Smooth muscle cell (in vitro differentiated cells): ENCODE measurements around the gene EXOC2. TPM values are rescaled to one million over a fixed set of nuclear protein-coding genes. Genes with fewer than 3 reads are reported as not detected.
"Not testable (repeated sequence)": the region's sequence is repeated elsewhere in the genome, so short reads cannot be mapped to it uniquely, and the experiment has no call there.

Experiments
- DNase-seq: peaks from one replicate; lab custom pipeline; 2025; ENCODE audit not compliant: unreplicated experiment; lab: John Stamatoyannopoulos, UW
- H2AFZ ChIP-seq: fragments of 200-600 bp; sonication (generic); 2 replicates; pipeline ENCODE4 v1.6.0; 2016; ENCODE audit warnings: antibody characterized with exemption, low read depth, mild to moderate bottlenecking
- H3F3A ChIP-seq: fragments of 200-600 bp; sonication (generic); 2 replicates; pipeline ENCODE4 v1.6.0; 2017; ENCODE audit warnings: antibody characterized with exemption, low read depth
- H3K27ac ChIP-seq: fragments of 200-600 bp; sonication (generic); 2 replicates; pipeline ENCODE4 v1.5.1; 2016; ENCODE audit warnings: low read depth, mild to moderate bottlenecking
- H3K27me3 ChIP-seq: fragments of 200-600 bp; sonication (generic); 2 replicates; pipeline ENCODE4 v1.6.1; 2016; ENCODE audit warnings: low read depth, mild to moderate bottlenecking
- H3K36me3 ChIP-seq: fragments of 200-600 bp; sonication (generic); 2 replicates; pipeline ENCODE4 v1.5.1; 2016; ENCODE audit warnings: low read depth
- H3K4me1 ChIP-seq: fragments of 200-600 bp; sonication (generic); 2 replicates; pipeline ENCODE4 v1.5.1; 2016; ENCODE audit warnings: low read depth
- H3K4me2 ChIP-seq: fragments of 200-600 bp; sonication (generic); 2 replicates; pipeline ENCODE4 v1.6.0; 2016; ENCODE audit warnings: mild to moderate bottlenecking
- H3K4me3 ChIP-seq: fragments of 200-600 bp; sonication (generic); 2 replicates; pipeline ENCODE4 v1.5.1; 2016; ENCODE audit warnings: mild to moderate bottlenecking
- H3K79me2 ChIP-seq: fragments of 200-600 bp; sonication (generic); 2 replicates; pipeline ENCODE4 v1.6.0; 2016; ENCODE audit warnings: low read depth, mild to moderate bottlenecking
- H3K9ac ChIP-seq: fragments of 200-600 bp; sonication (generic); 2 replicates; pipeline ENCODE4 v1.6.0; 2016; ENCODE audit warnings: low read depth
- H3K9me3 ChIP-seq: fragments of 200-600 bp; sonication (generic); replicated peaks from 2 replicates; pipeline ENCODE4 v1.5.1; 2016; ENCODE audit warnings: low read depth
- H4K20me1 ChIP-seq: fragments of 200-600 bp; sonication (generic); 2 replicates; pipeline ENCODE4 v1.6.0; 2016; ENCODE audit warnings: low read depth
- WGBS: methylation state at CpG from one replicate; pipeline ENCODE4 v1.1.7; 2016; ENCODE audit warnings: low lambda C conversion rate; 5-methylcytosine and 5-hydroxymethylcytosine counted together
- polyA plus RNA-seq: library from polyadenylated mRNA; unstranded; fragments of >200 nt; fragmentation: Nextera tagmentation; extraction: Ambion mirVana; gene quantifications from 2 replicates; pipeline ENCODE4 v1.2.1, GENCODE V29; 2016
- total RNA-seq: library from RNA; depleted of rRNA; stranded (reverse); fragments of >200 nt; gene quantifications from 2 replicates; pipeline ENCODE4 v1.2.3, GENCODE V29; 2014
- TF ChIP-seq, protein P1 (sequence below): fragments of 200-600 bp; sonication (generic); IDR thresholded peaks from 2 replicates; pipeline ENCODE4 v1.5.1; 2017; ENCODE audit warnings: borderline replicate concordance, mild to moderate bottlenecking, antibody characterized with exemption; ENCODE audit not compliant: insufficient read depth, poor library complexity, severe bottlenecking

EXOC2 gene
- total and polyA plus RNA-seq, 2 experiments from 2014 or later: 21.9 to 33.9 TPM

- Histone ChIP-seq H3K79me2 (peaks cover 51% of the 10 kb centered on the region), H3K9ac (no peak overlapping the region), H3K4me2 (no peak overlapping the region), H3K4me1 (no peaks in the 10 kb centered on the region), H4K20me1 (peaks cover 43% of the 10 kb centered on the region), H3F3A (no peaks in the 10 kb centered on the region), H3K27me3 (no peaks in the 10 kb centered on the region), H3K4me3 (no peak overlapping the region), H3K36me3 (no peaks in the 10 kb centered on the region), H3K9me3 (no peaks in the 10 kb centered on the region), H3K27ac (no peak overlapping the region), H2AFZ (no peak overlapping the region)
- 95% methylated on average over 5 of the region's 5 CpGs for WGBS
- TF ChIP-seq, protein P1, sequence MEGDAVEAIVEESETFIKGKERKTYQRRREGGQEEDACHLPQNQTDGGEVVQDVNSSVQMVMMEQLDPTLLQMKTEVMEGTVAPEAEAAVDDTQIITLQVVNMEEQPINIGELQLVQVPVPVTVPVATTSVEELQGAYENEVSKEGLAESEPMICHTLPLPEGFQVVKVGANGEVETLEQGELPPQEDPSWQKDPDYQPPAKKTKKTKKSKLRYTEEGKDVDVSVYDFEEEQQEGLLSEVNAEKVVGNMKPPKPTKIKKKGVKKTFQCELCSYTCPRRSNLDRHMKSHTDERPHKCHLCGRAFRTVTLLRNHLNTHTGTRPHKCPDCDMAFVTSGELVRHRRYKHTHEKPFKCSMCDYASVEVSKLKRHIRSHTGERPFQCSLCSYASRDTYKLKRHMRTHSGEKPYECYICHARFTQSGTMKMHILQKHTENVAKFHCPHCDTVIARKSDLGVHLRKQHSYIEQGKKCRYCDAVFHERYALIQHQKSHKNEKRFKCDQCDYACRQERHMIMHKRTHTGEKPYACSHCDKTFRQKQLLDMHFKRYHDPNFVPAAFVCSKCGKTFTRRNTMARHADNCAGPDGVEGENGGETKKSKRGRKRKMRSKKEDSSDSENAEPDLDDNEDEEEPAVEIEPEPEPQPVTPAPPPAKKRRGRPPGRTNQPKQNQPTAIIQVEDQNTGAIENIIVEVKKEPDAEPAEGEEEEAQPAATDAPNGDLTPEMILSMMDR: no peak
- no peak for DNase-seq
Measured at GRCh38 chr6:665403-666267, 27.3 kb downstream of the EXOC2 start.

GRCh38 chr6:663788-664187, 29.2 kb downstream of the EXOC2 start:
- not testable (repeated sequence) for H3K4me2 ChIP-seq, DNase-seq, H3F3A ChIP-seq, H3K9me3 ChIP-seq, H3K27me3 ChIP-seq, H3K36me3 ChIP-seq, H3K4me3 ChIP-seq, H3K27ac ChIP-seq, H2AFZ ChIP-seq, H3K9ac ChIP-seq
- H4K20me1 ChIP-seq: peaks cover 29% of the 10 kb centered on the region
- peaks cover 51% of the 10 kb centered on the region for H3K79me2 ChIP-seq
- peaks cover 12% of the 10 kb centered on the region for H3K4me1 ChIP-seq
- WGBS: 88% methylated on average over 4 of the region's 4 CpGs

DNA sequence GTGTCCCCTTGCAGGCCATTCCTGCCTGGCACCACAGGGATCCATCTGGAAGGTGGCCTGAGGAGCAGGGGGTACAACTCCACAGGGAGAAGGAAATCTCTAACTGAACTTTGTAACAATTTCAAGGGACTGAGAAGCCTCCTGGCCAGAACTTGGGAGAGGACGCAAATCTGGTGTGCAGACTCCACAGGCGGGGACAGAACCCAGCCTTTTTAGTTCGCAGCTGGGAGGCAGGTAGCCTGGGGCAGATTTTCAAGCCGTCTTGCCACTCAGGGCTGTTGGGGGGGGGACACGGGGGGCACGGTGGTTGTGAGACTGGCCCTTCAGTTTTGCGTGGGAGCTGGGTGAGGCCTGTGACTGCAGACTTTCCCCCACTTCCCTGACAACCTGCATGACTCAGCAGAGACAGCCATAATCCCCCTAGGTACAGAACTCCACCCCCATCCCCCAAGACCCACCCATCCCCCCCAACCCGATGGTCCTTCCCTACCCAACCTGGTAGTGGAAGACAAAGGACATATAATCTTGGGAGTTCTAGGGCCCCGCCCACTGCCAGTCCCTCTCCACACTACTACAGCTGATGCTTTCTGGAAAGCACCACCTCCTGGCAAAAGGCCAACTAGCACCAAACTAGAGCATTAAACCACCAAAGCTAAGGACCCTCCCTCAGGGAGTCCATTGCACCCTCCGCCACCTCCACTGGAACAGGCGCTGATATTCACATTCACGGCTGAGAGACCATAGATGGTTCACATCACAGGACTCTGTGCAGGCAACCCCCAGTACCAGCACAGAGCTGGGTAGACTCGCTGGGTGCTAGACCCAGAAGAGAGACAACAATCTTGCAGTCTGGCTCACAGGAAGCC, 33.0 kb downstream of the EXOC2 start:
- peak overlapping the region; percentile 50 for H3K27ac ChIP-seq
- 56% methylated on average over 13 of the region's 13 CpGs for WGBS

More for the DNA sequence above, 33.0 kb downstream of the EXOC2 start:
- Histone ChIP-seq H3K4me2 (peak overlapping the region; percentile 36), H3K9me3 (no peaks in the 10 kb centered on the region), H3K9ac (no peak overlapping the region), H3K27me3 (no peaks in the 10 kb centered on the region), H2AFZ (no peak overlapping the region), H4K20me1 (peaks cover 5% of the 10 kb centered on the region), H3K4me3 (no peak overlapping the region), H3F3A (no peaks in the 10 kb centered on the region), H3K4me1 (peaks cover 14% of the 10 kb centered on the region), H3K79me2 (peaks cover 46% of the 10 kb centered on the region), H3K36me3 (no peaks in the 10 kb centered on the region)
- TF ChIP-seq, protein P1: no peak
- DNase-seq: no peak
